ENCODE results near the gene ZP4.

DNA sequence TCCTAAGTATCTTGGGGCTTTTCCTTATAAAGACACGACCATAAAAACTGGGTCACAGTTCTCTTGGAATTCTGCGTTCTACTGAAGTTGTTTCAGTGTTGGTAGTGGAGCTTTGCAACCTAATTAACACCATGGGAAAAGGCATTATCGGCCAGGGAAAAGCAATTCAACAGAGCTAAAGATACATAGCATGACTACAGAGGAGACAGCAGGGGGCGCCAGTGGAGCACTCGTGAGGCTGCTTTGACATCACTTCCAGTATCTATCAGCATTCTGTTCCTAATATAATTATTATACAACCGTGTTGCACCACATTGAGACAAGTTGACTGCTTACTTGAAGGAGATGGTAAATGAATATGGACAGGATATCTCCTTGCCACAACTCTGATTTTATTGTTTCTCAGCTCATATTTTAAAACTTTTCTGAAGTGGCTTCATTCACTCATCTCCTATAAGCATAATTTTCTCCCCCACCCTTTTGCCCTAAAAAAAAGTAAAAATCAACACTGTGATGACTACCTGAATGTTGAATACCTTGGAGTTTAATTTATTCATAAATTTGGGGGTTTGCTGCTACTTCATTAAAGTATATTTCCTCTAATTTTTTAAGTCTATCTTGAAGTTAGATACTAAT lies 39.4 kb downstream of the ZP4 start:
- TF ChIP-seq, protein P1, sequence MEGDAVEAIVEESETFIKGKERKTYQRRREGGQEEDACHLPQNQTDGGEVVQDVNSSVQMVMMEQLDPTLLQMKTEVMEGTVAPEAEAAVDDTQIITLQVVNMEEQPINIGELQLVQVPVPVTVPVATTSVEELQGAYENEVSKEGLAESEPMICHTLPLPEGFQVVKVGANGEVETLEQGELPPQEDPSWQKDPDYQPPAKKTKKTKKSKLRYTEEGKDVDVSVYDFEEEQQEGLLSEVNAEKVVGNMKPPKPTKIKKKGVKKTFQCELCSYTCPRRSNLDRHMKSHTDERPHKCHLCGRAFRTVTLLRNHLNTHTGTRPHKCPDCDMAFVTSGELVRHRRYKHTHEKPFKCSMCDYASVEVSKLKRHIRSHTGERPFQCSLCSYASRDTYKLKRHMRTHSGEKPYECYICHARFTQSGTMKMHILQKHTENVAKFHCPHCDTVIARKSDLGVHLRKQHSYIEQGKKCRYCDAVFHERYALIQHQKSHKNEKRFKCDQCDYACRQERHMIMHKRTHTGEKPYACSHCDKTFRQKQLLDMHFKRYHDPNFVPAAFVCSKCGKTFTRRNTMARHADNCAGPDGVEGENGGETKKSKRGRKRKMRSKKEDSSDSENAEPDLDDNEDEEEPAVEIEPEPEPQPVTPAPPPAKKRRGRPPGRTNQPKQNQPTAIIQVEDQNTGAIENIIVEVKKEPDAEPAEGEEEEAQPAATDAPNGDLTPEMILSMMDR (conservative IDR thresholded peaks at IDR 0.05; ENCODE audit: low read depth, low read length), result peak; percentile 81
- no peak for TF ChIP-seq EZH2phosphoT487 (IDR thresholded peaks at IDR 0.05; ENCODE audit: borderline replicate concordance, low read length)
